T47D (cell line): ENCODE results near the gene KIF2A.

Experiments used
- DNase-seq, 2 experiments: peaks; one replicate each; pipeline versions ENCODE4 v3.0.0 to v3.0.0-alpha.2; 2011 to 2012; ENCODE audit warnings: low read depth in 1 of 2, low spot score in 1 of 2
- JUND ChIP-seq: IDR thresholded peaks from 2 replicates; pipeline ENCODE4 v1.6.1; 2012; ENCODE audit warnings: low read depth
- in situ Hi-C: cut with HindIII; loops from 2 replicates; pipeline ENCODE4 v1.10.0; 2016; ENCODE audit warnings: low sequenced_read_pairs, low pct_unique_long_range_greater_than_20kb

KIF2A gene

DNA sequence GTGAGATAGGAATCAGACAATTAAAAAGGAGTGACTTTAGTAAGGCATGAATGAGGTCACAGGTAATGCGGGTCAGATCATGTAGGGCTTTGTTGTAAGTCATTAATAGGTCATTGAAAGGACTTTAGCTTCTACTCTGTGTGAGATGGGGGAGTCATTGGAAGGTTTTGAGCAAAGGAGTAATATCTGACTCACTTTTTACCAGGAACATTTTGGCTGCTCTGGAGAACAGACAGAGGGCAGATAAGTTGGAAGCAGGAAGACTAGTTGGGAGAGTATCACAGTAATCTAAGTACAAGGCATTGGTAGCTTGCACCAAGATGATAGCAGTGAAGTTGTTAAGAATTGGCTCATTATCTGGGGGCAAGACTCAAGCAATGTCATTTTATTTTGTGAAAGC lies 37.4 kb downstream of the KIF2A start:
- in situ Hi-C loops = no loop called here
- no peak for TF ChIP-seq JUND
- DNase-seq = no peak

DNA sequence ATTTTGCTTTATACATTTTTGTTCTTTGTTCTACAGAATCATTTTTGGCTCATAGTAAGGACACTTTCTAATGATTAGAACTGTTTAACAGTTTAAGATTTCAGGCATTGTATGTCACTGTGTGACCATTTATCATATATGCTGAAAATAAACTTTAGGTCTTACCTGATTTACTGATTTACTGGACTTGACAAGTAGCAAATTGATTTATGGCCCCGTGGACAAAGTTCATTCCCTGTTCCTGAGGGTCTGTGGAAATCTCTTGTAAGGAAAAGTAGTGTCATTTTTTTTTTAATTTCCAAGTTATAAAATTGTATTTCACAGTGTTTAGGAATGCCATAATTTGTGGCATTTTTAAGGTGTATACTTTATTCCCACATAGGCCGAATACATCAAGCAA lies 40.7 kb downstream of the KIF2A start:
- in situ Hi-C loops = no loop called here
- DNase-seq = no peak
- TF ChIP-seq JUND = no peak

GRCh38 chr5:62347928-62348327 lies 41.9 kb downstream of the KIF2A start:
- in situ Hi-C loops = no loop called here
- DNase-seq = no peak
- no peak for TF ChIP-seq JUND

DNA sequence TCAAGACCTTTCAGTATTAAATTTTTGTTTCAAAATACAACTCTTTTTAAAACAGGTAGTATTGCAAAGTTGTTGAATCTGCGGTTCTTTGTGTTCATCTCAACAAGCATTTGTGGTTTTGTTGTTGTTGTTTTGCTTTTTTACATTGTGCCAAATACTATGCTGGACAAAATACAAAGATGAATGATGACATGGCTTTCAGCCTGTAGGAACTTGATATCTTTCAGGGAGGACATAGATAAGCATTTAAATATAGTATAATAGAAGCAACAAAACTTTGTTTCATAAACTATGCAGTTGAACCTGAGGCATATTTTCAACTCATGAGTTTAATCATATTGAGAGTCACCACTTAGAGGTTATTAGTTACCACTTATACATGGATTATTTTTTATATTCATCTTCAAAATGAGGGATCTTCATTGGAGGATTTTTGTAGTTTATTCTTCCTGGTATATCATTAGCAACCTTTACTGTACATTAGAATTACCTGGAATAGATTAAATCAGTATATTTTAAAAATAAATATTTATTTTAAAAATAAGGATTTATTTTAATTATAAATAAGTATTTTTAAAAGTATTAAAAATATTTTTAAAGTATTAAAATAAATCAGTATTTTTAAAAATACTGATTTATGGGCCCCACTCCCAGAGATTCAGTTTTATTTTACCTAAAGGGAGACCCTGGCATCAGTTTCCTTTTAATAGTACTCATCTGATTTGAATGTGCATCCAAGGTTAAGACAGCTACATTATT lies 42.9 kb downstream of the KIF2A start:
- TF ChIP-seq JUND = no peak
- no peak for DNase-seq
- in situ Hi-C loops = no loop called here

DNA sequence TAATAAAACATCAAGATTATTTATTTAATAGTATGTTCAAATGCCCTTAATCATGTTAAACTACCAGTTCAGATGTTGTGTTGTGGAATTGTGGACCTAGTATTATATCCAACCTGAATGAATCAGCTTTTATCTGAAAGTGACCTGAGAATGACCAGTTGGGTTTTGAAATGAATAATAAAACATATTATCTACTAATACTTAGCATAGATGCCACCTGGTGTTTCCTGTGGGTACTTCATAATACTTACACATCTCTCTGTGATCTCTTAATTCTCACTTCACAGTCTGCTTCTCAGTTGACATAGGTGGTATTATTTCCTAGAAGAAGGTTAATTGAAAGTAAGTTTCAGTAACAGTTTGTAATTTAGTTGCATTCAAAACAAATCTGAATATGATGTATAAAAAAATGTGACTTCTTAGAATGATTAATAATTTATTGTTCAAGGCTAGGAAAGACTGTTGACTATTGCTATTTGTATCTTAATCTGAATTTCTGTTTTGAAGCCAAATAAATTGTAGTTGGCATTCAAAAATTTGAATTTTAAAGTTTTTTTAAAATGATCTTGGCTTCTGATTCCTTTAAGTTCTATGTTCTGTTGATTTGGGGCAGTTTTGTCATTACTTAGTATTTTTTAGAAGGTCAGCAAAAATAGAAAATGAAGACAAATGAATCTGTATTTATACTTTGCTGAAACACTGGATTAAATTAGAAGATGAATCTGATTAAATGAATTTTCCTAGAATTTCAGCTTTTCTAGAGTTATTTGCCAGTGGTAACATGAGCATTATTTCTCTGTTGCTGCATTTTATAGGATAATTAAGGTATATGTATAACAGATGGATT lies 48.2 kb downstream of the KIF2A start:
- DNase-seq = peak in 1 of 2 experiments; percentile 70
- no peak for TF ChIP-seq JUND
- in situ Hi-C loops = no loop called here

DNA sequence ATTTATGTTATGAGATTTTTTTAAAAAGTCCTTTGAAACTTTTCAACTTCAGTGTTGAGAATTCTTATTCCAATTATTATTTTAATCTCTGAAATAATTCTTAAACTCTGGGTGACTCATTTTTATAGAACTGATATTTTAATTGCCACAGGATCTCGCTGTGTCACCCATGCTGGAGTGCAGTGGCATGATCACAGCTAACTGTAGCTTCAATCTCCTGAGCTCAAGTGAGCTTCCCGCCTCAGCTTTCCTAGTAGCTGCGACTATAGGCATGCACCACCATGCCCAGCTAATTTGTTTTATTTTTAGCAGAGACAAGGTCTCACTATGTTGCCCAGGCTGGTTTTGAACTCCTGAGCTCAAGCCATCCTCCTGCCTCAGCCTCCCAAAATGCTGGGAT lies 56.7 kb downstream of the KIF2A start:
- DNase-seq = no peak
- TF ChIP-seq JUND = no peak
- in situ Hi-C loops = no loop called here

- TF ChIP-seq JUND = no peak
- in situ Hi-C loops = no loop called here
- DNase-seq = no peak
Measured at GRCh38 chr5:62369039-62369438, 63.0 kb downstream of the KIF2A start.

GRCh38 chr5:62371409-62371808 lies 65.4 kb downstream of the KIF2A start:
- TF ChIP-seq JUND = no peak
- DNase-seq = no peak
- in situ Hi-C loops = no loop called here

GRCh38 chr5:62372600-62372999 lies 66.6 kb downstream of the KIF2A start:
- TF ChIP-seq JUND = no peak
- in situ Hi-C loops = no loop called here
- no peak for DNase-seq

GRCh38 chr5:62373382-62373781 lies 67.4 kb downstream of the KIF2A start:
- in situ Hi-C loops = no loop called here
- no peak for DNase-seq
- TF ChIP-seq JUND = no peak

DNA sequence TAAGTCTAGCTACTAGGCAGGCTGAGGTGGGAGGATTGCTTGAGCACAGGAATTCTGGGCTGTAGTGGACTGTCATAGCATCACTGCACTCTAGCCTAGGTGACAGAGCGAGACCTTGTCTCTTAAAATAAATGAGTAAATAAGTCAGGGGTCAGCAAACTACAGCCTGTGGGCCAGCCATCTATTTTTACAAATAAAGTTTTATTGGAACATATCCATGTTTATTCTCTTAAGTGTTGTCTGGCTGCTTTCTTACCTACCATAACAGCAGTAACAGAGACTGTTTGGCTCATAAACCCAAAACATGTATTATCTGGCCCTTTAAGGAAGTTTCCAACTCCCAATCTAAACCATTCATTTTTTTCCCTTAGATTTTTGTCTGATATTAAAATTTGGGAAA lies 68.1 kb downstream of the KIF2A start:
- no peak for DNase-seq
- in situ Hi-C loops = no loop called here
- TF ChIP-seq JUND = no peak

DNA sequence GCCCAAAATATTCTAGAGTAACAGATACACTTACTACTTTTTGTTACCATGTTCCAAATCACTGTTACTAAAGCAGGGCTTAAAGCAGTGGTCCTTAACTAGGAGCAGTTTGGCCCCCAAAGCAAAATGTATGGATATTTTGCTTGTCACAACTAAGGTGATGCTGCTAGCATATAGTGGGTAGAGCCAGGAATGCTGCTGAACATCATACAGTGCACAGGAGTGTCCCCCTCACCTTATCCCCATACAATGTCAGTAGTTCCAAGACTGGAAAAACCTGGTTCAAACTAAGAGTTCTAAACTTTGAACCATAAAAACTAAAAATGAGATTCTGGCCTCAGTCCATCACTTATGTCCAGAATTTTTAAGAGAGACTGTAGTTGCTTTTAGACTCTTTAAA lies 69.6 kb downstream of the KIF2A start:
- DNase-seq = no peak
- TF ChIP-seq JUND = no peak
- in situ Hi-C loops = no loop called here

GRCh38 chr5:62376064-62376463 lies 70.1 kb downstream of the KIF2A start:
- TF ChIP-seq JUND = no peak
- no peak for DNase-seq
- in situ Hi-C loops = no loop called here
